ENCODE results near the gene IL15RA.

GRCh38 chr10:5942474-5942873 lies 34.9 kb downstream of the IL15RA start:
- TF ChIP-seq CTCF (IDR thresholded peaks at IDR 0.05): no peak
- TF ChIP-seq POLR2A (IDR thresholded peaks at IDR 0.05): no peak

All from thyroid gland (tissue), 4 donors.